NT2/D1 (cell line): Measurements from ENCODE around the gene SLC24A4.

ENCODE experiments used
- DNase-seq: peaks from one replicate; pipeline ENCODE4 v3.0.0-alpha.2; 2011; ENCODE audit warnings: low read depth, low spot score
- H3K27me3 ChIP-seq: 2 replicates; pipeline ENCODE4 v1.6.0; 2011; ENCODE audit warnings: mild to moderate bottlenecking; ENCODE audit not compliant: insufficient read length, insufficient read depth
- H3K36me3 ChIP-seq: 2 replicates; pipeline ENCODE4 v1.6.1; 2011; ENCODE audit warnings: mild to moderate bottlenecking, low read length, mixed read lengths; ENCODE audit not compliant: insufficient read depth, insufficient read length
- H3K4me1 ChIP-seq: 2 replicates; pipeline ENCODE4 v1.5.1; 2011; ENCODE audit not compliant: insufficient read depth, insufficient read length
- H3K4me3 ChIP-seq: 2 replicates; pipeline ENCODE4 v1.5.1; 2011; ENCODE audit warnings: low read depth; ENCODE audit not compliant: insufficient read length
- H3K9ac ChIP-seq: 2 replicates; pipeline ENCODE4 v1.6.0; 2011; ENCODE audit warnings: low read depth; ENCODE audit not compliant: insufficient read length
- H3K9me3 ChIP-seq: 2 replicates; pipeline ENCODE4 v1.5.1; 2011; ENCODE audit warnings: mild to moderate bottlenecking, low read length; ENCODE audit not compliant: insufficient read depth
- SUZ12 ChIP-seq: IDR thresholded peaks from 2 replicates; pipeline ENCODE4 v1.6.1; 2011; ENCODE audit not compliant: insufficient read length, insufficient read depth; ENCODE audit errors: extremely low read depth
- YY1 ChIP-seq: IDR thresholded peaks from 2 replicates; pipeline ENCODE4 v1.6.1; 2011; ENCODE audit not compliant: insufficient read length, insufficient read depth
- ZNF274 ChIP-seq: IDR thresholded peaks from 2 replicates; pipeline ENCODE4 v1.6.1; 2011; ENCODE audit warnings: mild to moderate bottlenecking, low read depth, low read length

The SLC24A4 gene

DNA sequence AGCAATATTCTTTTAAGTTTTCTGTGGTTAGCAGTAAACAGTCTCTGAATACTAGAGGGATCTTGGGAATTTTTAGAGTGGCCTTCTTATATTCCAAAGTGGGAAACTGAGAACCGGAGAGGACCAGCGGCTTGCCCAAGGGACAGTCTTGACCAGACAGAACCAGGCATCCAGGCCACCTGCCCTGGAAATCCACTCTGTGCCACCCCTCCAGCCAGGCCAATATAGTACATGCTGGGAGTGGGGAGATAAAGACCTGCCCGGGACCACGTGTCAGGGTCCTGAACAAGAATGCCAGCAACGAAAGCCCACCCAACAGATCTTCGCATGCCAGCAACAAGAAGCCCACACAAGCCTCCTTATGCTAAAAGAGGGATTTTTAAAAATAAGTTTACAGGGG is 141.2 kb downstream of the SLC24A4 start:
- no peak for DNase-seq
- Histone ChIP-seq H3K4me1 (peaks cover 9% of the 10 kb centered on the region), H3K4me3 (no peak overlapping the region), H3K9ac (no peak overlapping the region), H3K9me3 (peaks cover 11% of the 10 kb centered on the region; the same call in 1 of the 2 replicates), H3K27me3 (no peaks in the 10 kb centered on the region), H3K36me3 (no peaks in the 10 kb centered on the region)
- TF ChIP-seq YY1 (no peak), SUZ12 (no peak), ZNF274 (no peak)

DNA sequence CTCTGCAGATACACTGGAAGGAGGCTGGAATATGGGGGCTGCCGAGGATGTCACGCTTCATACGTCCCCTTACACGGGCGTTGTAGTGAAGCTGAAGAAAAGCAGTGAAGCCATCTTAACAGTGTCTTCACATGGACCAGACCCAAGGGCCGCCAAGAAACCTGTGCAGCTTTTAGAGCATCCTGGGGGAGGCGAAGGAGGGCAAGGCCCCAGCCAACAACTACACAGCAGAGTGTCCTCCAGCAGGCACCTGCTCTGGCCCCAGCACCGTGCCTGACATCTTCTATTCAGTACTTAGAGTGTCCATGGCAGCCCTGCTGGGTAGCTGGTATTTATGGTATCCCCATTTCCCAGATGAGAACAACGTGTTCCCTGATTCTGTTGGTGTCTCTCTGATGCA is 141.8 kb downstream of the SLC24A4 start:
- Histone ChIP-seq H3K4me1 (peaks cover 4% of the 10 kb centered on the region), H3K9me3 (peaks cover 11% of the 10 kb centered on the region; the same call in 1 of the 2 replicates), H3K36me3 (no peaks in the 10 kb centered on the region), H3K9ac (no peak overlapping the region), H3K4me3 (no peak overlapping the region), H3K27me3 (no peaks in the 10 kb centered on the region)
- TF ChIP-seq SUZ12, result no peak
- TF ChIP-seq YY1, result no peak
- no peak for TF ChIP-seq ZNF274
- DNase-seq, result no peak

DNA sequence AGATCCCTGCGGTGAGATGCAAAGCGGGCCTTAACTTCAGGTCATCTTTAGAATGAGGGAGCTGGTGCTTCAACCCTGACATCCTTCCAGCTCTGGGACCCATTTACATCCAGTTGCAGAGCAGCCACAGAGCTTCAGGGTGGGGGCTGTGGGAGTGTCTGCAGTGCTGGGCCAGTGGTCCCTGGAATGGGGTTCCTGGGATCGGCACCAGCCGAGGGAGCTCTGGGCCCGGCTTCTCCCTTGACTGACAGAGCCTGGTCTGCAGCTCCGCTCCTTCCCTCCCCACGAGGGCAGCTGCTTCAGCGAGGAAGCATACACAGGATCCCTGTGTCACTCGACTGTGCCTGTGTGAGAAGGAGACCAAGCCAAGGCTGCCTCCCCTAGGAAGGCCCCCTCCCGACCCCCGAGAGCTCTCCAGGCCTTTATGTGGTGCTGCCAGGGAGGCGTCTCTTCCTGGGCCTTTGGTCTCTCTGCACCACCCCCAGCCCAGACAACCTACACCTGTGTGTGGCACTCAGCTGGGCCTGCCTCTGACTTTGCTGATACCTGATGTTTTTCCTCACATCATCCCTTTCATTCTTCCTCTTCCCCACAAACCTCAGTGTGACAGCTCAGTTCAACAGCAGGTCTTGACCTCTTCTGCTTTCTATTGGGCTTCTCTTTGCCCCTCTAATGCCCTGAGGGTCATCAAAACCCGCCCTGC is 142.5 kb downstream of the SLC24A4 start:
- no peaks in the 10 kb centered on the region for H3K27me3 ChIP-seq
- no peak for DNase-seq
- H3K4me1 ChIP-seq, result peaks cover 4% of the 10 kb centered on the region
- TF ChIP-seq SUZ12 (no peak), ZNF274 (no peak), YY1 (no peak)
- H3K4me3 ChIP-seq, result no peak overlapping the region
- H3K9ac ChIP-seq, result no peak overlapping the region
- H3K36me3 ChIP-seq, result no peaks in the 10 kb centered on the region
- peaks cover 11% of the 10 kb centered on the region; the same call in 1 of the 2 replicates for H3K9me3 ChIP-seq

DNA sequence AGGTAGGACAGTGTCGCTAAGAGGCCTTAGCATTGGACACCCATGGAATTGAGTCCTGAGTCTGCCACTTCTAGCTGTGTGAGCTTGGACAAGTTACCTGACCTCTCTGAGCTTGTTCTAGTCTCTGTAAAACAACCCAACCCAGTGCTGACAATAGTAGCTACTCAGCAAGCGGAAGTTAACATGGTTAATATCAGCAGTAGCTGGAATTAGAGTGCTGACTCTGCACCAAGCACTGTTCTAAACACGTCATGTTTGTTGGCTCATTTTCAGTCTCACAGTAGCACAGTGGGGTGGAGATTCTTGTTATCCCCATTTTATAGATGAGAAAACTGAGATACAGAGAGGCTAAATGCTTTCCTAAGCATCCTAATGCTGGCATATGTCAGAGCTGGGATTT is 143.1 kb downstream of the SLC24A4 start:
- no peaks in the 10 kb centered on the region for H3K36me3 ChIP-seq
- no peak for DNase-seq
- TF ChIP-seq YY1, result no peak
- TF ChIP-seq SUZ12, result no peak
- no peak for TF ChIP-seq ZNF274
- H3K27me3 ChIP-seq, result no peaks in the 10 kb centered on the region
- H3K4me3 ChIP-seq, result no peak overlapping the region
- peaks cover 11% of the 10 kb centered on the region; the same call in 1 of the 2 replicates for H3K9me3 ChIP-seq
- H3K4me1 ChIP-seq, result peaks cover 4% of the 10 kb centered on the region
- no peak overlapping the region for H3K9ac ChIP-seq

DNA sequence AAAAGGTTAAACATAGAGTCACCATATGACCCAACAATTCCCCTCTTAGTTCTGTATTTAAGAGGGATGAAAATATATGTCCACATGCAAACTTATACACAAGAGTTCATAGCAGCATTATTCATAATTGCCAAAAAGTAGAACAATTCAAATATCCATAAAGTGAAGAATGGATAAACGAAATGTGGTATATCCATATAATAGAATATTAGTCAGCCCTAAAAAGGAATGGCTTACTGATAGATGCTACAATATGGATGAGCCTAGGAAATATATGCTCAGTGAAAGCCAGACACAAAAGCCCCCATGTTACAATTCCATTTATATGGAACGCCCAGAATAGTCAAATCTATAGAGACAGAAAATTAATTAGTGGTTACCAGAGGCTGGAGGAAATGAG is 146.6 kb downstream of the SLC24A4 start:
- H3K4me1 ChIP-seq, result peaks cover 6% of the 10 kb centered on the region
- H3K9ac ChIP-seq, result no peak overlapping the region
- peaks cover 11% of the 10 kb centered on the region; the same call in 1 of the 2 replicates for H3K9me3 ChIP-seq
- no peak overlapping the region for H3K4me3 ChIP-seq
- no peak for DNase-seq
- TF ChIP-seq YY1 (no peak), SUZ12 (no peak), ZNF274 (no peak)
- no peaks in the 10 kb centered on the region for H3K27me3 ChIP-seq
- no peaks in the 10 kb centered on the region for H3K36me3 ChIP-seq

DNA sequence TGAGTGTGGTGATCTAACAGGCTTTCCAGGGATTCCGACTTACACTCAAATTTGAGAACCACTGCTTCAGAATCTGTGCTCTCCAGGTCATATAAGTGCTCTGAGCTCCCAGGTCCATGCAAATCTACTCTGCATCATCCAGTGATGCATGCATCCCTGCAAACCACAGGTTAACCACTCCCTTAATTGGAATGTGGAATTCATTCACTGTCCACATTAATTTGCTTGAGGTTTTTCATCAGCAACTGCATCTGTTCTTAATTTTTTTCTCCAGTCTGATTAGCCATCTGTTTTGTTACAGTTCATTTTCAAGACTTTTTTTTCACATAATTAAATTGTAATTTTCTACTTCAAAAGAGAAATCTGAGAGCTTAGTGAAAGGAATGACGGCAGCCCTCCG is 147.2 kb downstream of the SLC24A4 start:
- no peak for TF ChIP-seq ZNF274
- no peak for TF ChIP-seq SUZ12
- no peak for DNase-seq
- H3K36me3 ChIP-seq, result no peaks in the 10 kb centered on the region
- H3K4me1 ChIP-seq, result peaks cover 6% of the 10 kb centered on the region
- peaks cover 11% of the 10 kb centered on the region; the same call in 1 of the 2 replicates for H3K9me3 ChIP-seq
- H3K9ac ChIP-seq, result no peak overlapping the region
- H3K4me3 ChIP-seq, result no peak overlapping the region
- H3K27me3 ChIP-seq, result no peaks in the 10 kb centered on the region

DNA sequence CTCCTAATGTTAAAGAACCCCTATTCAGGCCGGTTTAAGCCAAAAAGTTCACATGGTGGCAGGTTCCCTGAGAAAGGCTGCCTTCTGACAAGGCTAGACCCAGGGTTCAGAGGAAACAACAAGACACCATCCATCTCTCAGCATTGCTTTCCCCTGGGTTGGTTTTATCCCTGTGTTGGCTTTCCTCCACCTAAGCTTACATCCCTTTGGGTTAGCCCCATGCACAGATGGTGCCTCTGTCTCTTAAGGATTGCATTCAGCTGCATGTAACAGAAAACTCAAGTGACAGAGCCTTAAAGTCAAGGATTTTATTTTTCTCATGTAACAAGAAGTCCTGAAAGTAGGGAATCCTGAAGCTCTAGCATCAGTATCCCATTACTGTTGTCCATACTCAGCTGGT is 147.8 kb downstream of the SLC24A4 start:
- no peak overlapping the region for H3K9ac ChIP-seq
- DNase-seq, result no peak
- TF ChIP-seq YY1 (no peak), ZNF274 (no peak), SUZ12 (no peak)
- H3K4me1 ChIP-seq, result peaks cover 3% of the 10 kb centered on the region
- H3K4me3 ChIP-seq, result no peak overlapping the region
- no peaks in the 10 kb centered on the region for H3K36me3 ChIP-seq
- peaks cover 11% of the 10 kb centered on the region; the same call in 1 of the 2 replicates for H3K9me3 ChIP-seq
- no peaks in the 10 kb centered on the region for H3K27me3 ChIP-seq
